CD4-positive, alpha-beta T cell treated with Interleukin-17A for 4 hours (primary cell): ENCODE results near the gene MSANTD1.

Source experiments
- DNase-seq: peaks from one replicate; pipeline ENCODE4 v3.0.0-alpha.2; 2020; ENCODE audit warnings: mixed read lengths

MSANTD1 gene

GRCh38 chr4:3250438-3250955, 1.5 kb downstream of the MSANTD1 start:
- DNase-seq: no peak

GRCh38 chr4:3250956-3251690, 2.2 kb downstream of the MSANTD1 start:
- DNase-seq: no peak

- DNase-seq: no peak
Measured at GRCh38 chr4:3251691-3252479, 2.9 kb downstream of the MSANTD1 start.

- DNase-seq: no peak
Measured at GRCh38 chr4:3252480-3252828, 3.5 kb downstream of the MSANTD1 start.

GRCh38 chr4:3252831-3253641, 4.1 kb downstream of the MSANTD1 start:
- DNase-seq: no peak

- no peak for DNase-seq
Measured at GRCh38 chr4:3253808-3254207, 4.8 kb downstream of the MSANTD1 start.

GRCh38 chr4:3254302-3255131, 5.6 kb downstream of the MSANTD1 start:
- no peak for DNase-seq

GRCh38 chr4:3255611-3256186, 6.7 kb downstream of the MSANTD1 start:
- DNase-seq: no peak

GRCh38 chr4:3256230-3257102, 7.5 kb downstream of the MSANTD1 start:
- DNase-seq: no peak

GRCh38 chr4:3257103-3257555, 8.2 kb downstream of the MSANTD1 start:
- DNase-seq: no peak

- DNase-seq: no peak
Measured at GRCh38 chr4:3257556-3258482, 8.9 kb downstream of the MSANTD1 start.

- no peak for DNase-seq
Measured at GRCh38 chr4:3261411-3262207, 12.7 kb downstream of the MSANTD1 start.

GRCh38 chr4:3262208-3263052, 13.5 kb downstream of the MSANTD1 start:
- DNase-seq: no peak

- DNase-seq: no peak
Measured at GRCh38 chr4:3263053-3263875, 14.3 kb downstream of the MSANTD1 start.

GRCh38 chr4:3263876-3264193, 14.9 kb downstream of the MSANTD1 start:
- no peak for DNase-seq

GRCh38 chr4:3266076-3266475, 17.1 kb downstream of the MSANTD1 start:
- DNase-seq: no peak
